ENCODE data around the gene IGFN1.

IGFN1 gene

GRCh38 chr1:201163707-201164106, 26.9 kb upstream of the IGFN1 start:
- no peak for DNase-seq

DNA sequence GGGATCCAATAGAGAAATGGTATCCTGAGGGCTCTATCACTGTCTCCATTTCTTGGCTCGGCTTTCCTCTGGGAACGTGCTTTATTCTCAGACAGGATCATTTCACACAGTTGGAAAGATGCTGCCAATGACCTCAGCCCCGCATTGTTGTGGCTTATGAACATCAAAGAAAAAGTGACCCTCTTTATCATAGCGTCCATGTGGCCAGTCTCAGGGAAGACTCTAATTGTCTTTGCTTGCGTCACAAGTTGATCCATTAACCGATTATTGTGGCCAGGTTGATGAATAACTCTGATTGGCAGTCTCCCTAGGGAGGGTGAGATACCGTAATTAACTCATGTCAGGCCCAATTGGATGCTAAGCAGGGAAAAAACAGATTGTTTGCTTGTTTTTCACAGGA, 26.0 kb upstream of the IGFN1 start:
- DNase-seq = peak in 1 of 3 experiments; percentile 13

DNA sequence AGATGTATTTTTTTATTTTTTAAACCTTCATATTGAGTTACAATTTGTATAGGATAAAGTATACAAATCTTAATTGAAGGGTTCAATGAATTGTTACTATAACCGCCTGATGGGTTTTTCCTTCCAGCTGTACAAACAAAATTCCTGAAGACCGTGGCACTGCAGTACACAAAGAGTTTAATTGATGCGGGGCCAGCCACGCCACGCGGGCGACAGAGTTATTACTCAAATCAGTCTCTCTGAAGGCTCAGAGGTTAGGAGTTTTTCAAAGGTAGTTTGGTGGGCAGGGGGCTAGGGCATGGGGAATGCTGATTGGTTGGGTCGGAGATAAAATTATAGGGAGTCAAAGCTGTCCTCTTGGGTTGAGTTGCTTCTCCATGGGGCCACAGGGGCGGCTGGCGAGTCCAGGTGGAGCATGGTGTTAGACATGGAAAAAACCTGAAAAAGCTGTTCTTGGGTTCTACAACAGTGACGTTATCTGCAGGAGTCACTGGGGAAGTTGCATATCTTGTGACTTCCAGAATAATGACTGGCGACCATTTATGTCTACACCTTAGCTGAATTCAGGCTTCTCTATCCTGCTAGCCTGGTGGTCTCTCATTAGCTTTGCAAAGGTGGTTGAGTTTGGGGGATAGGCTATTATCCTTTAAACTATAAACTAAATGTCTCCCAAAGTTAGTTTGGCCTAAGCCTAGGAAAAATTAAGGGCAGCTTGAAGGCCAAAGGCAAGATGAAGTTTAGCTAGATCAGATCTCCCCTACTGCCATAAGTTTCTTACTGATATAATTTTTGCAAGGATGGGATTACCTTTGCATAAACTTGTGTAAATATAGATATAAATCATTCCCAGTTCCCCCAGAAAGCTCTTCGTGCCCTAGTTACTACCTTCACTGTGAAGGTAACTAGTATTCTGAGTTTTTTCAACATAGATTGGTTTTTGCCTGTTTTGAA, 23.3 kb upstream of the IGFN1 start:
- peak in 2 of 3 experiments; percentile 61 to 90 for DNase-seq

- no peak for DNase-seq
Observed at GRCh38 chr1:201169203-201169602, 21.4 kb upstream of the IGFN1 start.

DNA sequence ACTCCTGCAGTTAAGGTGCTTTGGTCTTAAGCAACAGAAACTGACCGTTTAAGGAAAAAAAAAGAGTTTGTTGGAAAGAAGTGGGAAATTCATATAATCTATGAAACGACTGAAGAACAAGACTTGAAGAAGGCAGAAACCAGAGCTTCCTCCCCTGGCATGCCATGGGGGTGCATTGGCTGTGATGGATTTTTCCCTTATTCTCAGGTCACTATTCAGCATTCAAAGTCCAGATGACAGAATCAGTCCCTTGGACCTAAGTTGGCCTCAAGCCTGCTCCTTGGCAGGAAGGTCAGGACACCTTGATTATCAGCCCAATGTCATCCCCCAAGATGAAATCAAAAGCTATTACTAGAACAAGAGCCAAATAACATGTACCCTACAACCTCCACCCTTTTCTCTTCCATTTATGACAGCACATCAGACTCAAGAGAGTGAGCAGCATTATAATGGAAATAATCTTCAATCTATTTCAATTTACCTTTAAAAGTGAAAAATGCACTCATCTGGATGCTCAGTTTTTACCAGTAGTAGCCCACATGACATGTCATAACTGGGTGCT, 20.6 kb upstream of the IGFN1 start:
- DNase-seq = no peak

- DNase-seq = peak; percentile 81 to 98 (median 96)
Observed at GRCh38 chr1:201170533-201171062, 20.0 kb upstream of the IGFN1 start.

DNA sequence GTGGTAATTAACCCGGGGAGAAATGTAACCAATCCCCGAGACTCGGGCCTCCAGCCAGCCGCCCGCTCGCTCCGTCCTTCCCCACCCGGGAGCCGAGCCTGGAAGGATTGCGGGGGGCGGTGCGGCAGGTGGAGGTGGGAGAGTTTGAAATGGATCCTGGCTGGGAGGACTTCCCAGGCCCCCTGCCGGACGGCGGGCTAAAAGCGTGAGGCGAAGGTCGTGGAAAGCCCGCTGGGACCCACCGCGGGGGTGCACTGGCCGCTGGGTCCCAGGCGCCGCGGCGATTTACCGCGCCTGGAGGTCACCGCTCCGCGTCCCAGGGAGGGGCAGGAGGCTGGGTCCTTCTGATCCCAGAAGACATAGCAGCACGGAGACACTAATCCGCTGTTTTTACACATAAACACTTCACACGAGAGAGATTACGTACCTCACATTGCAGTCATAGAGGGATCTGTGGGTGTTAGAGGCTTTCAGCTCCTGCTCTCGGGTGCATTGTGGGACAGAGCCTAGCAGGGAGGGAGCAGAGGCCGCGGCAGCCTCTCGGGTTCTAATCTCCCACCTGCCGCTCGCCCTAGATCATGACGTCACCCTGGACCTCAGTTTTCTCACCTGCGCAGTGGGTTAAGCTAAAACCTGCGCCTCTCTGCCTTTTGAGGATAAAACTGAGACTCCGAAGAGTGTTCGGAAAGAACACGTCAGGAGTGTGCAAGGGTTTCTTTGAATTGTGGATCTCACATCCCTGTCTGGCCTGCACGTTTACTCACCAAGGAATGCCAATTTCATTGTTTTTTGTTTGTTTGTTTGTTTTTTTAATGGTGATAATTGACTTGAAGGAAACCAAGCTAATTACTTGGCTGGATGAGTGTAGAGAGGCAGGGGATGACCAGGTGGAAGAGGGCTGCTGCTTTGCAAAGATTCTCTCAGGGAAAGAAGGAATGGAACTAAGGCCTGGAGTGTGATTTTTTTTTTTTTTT, 19.3 kb upstream of the IGFN1 start:
- DNase-seq = peak; percentile 46 to 94 (median 86)

GRCh38 chr1:201172326-201172725, 18.3 kb upstream of the IGFN1 start:
- DNase-seq = no peak

- no peak for DNase-seq
Observed at GRCh38 chr1:201172999-201173610, 17.5 kb upstream of the IGFN1 start.

DNA sequence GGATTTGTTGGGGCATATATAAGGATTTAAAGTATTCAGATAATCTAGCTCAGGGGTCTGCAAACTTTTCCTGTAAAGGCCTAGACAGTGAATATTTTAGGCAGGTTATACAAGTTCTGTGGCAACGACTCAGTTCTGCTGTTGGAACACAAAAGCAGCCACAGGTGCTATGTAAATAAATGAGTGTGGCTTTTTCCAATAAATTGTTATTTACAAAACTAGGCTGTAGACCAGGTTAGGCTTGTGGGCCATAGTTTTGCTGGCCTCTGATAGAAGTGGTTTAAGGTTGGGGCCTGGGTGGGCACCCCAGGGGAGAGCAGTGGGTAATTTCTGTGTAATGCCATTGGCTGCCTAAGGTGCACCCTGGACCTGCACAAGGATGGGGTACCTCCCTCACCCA, 16.9 kb upstream of the IGFN1 start:
- no peak for DNase-seq

DNA sequence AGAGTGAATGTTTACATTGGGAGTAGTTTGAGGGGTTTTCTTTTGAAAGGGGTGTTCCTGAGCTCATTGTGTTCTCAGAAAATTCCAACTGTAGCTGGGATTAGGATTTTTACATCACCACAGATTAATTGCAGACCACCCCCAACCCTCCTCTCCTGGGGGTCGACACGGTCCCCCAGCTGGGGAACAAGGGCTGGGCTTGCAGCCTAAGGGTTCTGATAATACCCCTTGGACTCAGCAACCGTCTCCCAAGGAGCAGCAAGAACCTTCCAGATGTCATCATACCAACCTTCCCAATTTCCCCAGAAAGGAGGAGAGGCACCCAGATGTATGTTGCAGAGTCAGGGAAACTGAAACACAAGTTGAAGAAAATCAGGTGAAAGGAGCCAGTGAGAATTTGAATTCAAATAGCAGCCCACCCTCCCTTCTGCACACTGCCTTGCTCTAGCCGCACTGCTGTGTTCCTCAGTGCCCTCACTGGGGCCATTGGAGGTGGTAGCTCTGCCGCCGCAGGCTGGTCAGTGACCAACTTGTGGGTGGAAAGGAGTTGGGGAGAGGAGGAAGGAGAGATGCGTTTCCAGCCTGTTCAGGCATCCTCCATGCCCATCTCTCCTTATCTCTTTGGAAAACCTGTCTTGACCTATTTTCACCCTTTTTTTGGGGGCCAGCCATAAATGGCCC, 14.7 kb upstream of the IGFN1 start:
- DNase-seq = no peak

GRCh38 chr1:201176940-201177339, 13.7 kb upstream of the IGFN1 start:
- no peak for DNase-seq

- no peak for DNase-seq
Observed at GRCh38 chr1:201178718-201179117, 11.9 kb upstream of the IGFN1 start.

DNA sequence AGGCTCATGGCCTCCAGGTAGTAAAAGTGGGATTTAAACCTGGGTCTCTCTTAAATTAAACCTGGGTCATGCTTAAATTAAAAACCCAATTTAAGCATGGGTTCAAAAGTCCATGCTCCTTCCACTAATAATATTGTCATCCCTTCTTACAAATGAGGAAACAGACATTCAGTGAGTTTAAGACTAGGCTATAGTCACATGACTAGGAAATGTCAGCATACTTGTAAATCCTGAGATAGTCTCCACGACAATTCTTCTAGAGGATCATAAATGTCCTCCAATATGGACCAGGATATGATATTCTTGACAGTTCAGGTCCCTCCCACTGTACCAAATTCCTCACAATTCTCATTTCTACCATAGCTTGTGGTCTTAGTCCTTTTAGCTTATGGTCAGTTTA, 10.5 kb upstream of the IGFN1 start:
- no peak for DNase-seq

- no peak for DNase-seq
Observed at GRCh38 chr1:201180901-201181300, 9.7 kb upstream of the IGFN1 start.

- no peak for DNase-seq
Observed at GRCh38 chr1:201181323-201181722, 9.3 kb upstream of the IGFN1 start.

- peak in 1 of 3 experiments; percentile 17 for DNase-seq
Observed at GRCh38 chr1:201181726-201182125, 8.9 kb upstream of the IGFN1 start.

- DNase-seq = peak in 2 of 3 experiments; percentile 41 to 84
Observed at GRCh38 chr1:201183209-201183608, 7.4 kb upstream of the IGFN1 start.

DNA sequence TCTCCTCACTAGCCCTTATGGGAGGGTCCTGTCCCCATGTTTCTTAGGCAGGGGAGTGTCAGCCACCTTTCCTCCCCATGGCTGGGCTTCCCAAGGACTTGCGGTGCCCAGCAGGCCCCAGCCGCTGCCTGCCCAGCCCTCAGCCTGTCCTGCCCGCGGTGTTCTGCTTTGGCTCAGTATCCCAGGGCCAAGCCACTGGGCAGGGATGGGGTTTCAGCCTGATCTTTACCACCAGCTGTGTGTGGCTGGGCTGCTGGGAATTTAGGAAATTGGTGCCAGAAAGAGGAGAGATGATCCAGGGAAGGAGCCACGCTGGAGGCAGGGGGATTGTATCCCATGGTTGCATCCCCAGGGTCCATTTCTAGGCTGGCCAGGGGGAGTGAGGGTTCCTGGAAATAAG, 6.9 kb upstream of the IGFN1 start:
- DNase-seq = no peak

DNA sequence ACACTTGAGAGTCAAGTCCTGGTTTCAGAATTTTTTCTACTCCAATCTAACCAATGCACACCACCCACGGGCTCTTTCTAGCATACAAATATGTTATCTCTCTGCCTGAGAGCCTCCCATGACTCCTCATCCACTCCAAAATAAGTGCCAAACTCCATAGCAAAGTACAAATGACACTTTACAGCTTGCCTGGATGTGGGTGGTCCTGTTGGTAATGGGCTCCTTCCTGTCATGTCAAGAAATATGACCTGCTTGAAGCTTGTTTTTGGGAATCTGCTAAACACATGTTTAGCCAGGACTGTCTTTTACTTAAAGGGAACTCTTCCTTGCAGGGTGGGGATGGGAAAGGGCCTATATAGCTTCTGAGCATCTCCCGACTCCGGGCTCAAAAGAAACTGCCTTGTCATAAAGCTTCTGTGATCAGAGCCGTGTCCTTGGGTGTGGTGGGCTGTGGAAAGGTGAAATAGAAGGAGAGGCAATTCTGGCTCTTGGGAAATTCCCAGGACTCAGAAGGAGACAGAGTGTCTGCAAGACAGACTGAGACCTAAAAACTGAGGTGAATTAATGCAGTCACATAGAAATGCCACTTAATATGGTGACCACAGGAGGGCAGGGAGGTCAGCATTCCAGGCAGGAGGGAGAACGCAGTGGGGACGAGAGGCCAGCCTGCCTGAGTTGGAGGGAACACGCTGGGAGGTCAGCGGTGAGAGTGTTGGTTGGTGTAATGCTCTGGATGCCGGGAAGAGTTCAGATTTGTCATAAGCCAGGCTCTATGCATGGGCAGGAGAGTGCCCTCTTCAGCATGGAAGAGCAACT, 6.1 kb upstream of the IGFN1 start:
- DNase-seq = peak in 2 of 3 experiments; percentile 1 to 22

DNA sequence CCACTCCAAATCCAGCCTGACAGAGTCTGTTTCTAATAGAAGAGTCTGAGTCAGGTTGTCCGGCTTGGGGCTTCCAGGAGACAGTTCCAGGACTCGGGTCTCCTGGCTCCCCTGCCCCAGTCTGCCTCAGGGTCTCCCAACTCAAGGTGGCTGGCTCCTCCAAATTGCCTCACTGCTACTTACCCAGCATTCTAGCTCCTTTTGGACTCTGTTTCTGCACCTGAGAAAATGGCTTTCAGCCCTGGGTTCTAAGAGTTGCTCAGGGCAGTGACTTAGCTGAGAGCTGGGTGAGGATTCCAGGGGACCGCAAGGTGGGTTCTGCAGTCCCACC, 5.5 kb upstream of the IGFN1 start:
- DNase-seq = no peak
